ENCODE measurements around the gene JARID2.

DNA sequence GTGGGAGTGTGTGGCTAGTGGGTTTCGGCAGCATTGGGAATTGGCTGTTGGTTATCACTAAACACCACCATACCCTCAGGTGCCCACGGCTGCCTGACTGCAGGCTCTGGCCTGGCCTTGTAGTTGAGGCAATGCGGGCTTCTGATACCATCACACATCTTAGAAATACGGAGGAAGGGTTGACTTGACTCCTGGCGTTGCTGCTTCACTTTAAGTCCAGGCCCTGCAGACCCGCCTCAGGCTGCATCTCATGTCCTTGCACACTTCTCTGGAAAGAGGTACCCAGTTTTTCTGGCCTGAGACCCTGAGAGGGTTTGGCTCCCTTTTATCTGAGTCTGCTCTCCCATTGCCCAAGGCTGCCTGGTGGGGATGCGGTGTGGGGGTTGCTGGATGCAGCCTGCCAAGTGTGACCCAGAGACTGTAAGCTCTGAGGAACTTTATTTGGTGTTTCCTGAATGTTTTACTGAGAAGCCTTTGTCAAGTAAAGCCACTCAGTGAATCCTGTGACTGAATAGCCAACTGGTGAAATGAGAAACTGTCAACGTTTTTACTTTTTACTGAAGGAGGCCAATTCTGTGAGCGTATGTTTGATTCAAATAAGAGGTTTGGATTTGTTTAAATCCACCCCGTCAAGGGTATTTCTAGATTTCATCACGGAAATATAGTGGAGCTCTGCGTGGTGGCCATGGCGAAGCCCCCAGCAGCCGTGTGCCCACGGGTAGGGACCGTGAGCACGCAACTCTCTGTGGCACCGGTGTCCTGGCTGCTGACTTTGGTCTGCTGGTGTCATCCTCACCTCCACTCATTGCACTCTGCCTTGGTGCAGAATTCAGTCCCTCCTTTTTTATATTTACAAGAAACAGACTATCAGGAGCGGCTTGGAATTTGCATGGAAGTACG lies 256.8 kb downstream of the JARID2 start:
- TF ChIP-seq, protein P1, sequence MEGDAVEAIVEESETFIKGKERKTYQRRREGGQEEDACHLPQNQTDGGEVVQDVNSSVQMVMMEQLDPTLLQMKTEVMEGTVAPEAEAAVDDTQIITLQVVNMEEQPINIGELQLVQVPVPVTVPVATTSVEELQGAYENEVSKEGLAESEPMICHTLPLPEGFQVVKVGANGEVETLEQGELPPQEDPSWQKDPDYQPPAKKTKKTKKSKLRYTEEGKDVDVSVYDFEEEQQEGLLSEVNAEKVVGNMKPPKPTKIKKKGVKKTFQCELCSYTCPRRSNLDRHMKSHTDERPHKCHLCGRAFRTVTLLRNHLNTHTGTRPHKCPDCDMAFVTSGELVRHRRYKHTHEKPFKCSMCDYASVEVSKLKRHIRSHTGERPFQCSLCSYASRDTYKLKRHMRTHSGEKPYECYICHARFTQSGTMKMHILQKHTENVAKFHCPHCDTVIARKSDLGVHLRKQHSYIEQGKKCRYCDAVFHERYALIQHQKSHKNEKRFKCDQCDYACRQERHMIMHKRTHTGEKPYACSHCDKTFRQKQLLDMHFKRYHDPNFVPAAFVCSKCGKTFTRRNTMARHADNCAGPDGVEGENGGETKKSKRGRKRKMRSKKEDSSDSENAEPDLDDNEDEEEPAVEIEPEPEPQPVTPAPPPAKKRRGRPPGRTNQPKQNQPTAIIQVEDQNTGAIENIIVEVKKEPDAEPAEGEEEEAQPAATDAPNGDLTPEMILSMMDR (IDR thresholded peaks at IDR 0.05) = no peak
- no peak for TF ChIP-seq POLR2A (IDR thresholded peaks at IDR 0.05)

All from thyroid gland (tissue), 4 donors.